T47D (cell line): ENCODE data around the gene CACNA1B.

ENCODE experiments used
- DNase-seq, 2 experiments: peaks; one replicate each; pipeline versions ENCODE4 v3.0.0 to v3.0.0-alpha.2; 2011 to 2012; ENCODE audit warnings: low read depth in 1 of 2, low spot score in 1 of 2
- JUND ChIP-seq: IDR thresholded peaks from 2 replicates; pipeline ENCODE4 v1.6.1; 2012; ENCODE audit warnings: low read depth
- in situ Hi-C: cut with HindIII; loops from 2 replicates; pipeline ENCODE4 v1.10.0; 2016; ENCODE audit warnings: low sequenced_read_pairs, low pct_unique_long_range_greater_than_20kb

Gene CACNA1B

DNA sequence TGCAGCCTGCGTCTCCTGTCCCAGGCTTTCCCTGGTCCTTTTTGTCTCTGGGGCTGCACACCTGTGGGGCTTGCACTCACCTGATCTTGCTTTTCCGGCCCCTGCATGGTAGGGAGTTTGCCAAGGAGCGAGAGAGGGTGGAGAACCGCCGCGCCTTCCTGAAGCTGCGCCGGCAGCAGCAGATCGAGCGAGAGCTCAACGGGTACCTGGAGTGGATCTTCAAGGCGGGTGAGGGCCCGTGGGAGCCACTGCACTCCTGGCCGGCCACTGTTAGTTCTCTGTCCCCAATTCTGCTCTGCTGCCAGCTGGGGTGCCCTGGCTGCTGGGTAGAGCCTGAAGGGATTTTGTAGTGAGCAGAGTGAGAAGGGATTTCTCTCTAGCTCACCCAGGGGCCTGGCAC, 78.0 kb downstream of the CACNA1B start:
- no peak for TF ChIP-seq JUND
- in situ Hi-C loops: no loop called here
- no peak for DNase-seq

DNA sequence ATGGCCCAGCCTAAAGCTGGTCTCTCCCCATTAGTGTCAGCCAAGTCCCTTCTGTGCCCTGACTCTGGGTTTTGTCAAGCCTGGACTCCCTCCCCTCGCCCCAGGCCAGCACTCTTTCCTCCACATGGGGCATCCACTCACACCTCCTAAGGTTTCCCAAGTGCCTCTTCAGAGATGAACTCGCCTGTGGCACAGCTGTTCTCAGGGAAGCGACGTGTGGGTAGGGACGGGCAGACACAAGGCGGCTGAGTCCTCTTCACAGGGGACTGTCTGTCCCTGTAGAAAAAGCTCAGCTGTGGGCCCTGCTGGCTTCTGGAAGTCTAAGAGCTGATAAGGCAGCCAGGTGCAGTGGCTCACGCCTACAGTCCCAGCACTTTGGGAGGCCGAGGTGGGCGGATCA, 78.5 kb downstream of the CACNA1B start:
- TF ChIP-seq JUND: no peak
- in situ Hi-C loops: no loop called here
- DNase-seq: no peak

DNA sequence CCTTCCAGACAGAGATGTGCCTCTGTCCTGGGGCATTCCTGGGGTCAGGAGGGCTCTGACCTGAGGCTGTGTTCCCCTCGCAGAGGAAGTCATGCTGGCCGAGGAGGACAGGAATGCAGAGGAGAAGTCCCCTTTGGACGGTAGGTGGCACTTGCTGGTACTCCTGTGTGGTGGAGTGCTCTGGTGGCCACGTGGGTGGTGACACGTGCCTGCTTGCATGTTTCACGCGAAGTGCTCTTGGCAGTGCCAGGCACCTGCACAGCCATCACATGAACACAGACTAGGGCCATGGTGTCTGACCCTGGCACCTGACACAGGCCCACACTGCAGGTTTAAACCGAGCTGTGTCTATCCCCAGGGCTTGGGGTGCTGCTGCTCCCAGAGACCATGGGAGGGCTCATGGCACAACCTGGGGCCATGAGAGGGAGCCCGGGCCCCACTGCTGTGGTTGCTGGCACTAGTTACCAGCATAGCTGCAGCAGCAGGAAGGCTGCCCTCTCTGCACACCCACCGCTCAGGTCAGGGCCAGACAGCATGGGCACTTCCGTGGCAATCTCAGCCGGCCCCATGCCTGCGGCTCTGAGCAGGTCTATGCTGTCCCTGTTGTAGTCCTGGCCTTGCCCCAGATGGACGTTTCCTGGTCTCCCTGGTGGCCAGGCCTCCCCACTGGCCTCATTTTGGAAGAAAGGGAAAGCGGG, 79.3 kb downstream of the CACNA1B start:
- DNase-seq: peak in 1 of 2 experiments; percentile 43
- TF ChIP-seq JUND: no peak
- in situ Hi-C loops: no loop called here

DNA sequence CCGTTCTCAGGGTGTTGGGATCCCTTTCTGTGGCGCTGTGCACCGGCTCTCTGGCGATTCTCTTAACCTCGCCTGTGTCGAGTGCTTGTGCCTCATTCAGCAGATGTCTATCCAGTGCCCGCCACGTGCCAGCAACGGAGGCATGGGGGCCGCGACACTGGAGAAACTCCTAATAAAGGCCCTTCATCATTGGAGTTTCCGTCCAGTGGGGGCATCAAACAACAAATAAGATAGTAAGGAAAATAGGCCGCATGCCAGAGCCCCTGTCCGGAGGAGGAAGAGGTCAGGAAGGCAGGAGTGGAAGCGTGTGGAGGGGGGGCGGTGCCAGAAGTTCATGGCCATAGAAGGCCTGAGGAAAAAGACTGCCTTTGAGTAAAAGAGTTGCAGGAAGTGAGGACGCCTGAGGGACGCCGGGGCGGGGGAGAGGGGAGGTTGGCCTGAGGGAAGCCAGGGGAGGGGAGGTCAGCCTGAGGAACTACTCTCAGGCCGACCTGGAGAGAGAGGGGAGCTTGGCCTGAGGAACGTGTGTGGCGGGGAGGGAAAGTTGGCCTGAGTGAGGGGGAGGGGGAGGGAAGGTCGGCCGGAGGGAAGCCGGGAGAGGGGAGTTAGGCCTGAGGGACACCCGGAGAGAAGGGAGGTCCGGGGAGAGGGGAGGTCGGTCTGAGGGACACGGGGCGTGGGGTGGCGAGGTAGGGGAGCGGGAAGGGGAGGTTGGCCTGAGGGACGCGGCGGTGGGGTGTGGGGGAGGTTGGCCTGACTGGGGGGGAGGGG, 82.2 kb downstream of the CACNA1B start:
- in situ Hi-C loops: no loop called here

DNA sequence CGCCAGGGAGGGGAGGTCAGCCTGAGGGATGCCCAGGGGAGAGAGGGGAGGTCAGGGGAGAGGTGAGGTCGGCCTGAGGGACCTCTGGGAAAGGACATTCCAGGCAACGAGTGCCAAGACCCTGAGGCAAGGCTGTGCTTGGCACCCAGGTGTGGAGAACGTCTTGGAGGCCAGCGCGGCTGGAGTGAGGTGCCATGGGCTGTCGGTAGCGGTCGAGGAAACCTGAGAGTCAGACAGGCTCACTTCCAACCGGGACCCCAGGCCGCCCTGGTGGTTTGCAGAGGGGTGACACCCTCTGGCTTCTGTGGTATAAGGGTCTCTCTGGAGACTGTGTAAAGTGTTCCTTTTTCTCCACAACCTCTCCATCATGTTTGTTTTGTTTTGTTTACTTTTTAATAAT, 82.9 kb downstream of the CACNA1B start:
- no peak for TF ChIP-seq JUND
- DNase-seq: peak in 1 of 2 experiments; percentile 44
- in situ Hi-C loops: no loop called here

More for the DNA sequence above, 82.2 kb downstream of the CACNA1B start:
- no peak for DNase-seq
- no peak for TF ChIP-seq JUND

DNA sequence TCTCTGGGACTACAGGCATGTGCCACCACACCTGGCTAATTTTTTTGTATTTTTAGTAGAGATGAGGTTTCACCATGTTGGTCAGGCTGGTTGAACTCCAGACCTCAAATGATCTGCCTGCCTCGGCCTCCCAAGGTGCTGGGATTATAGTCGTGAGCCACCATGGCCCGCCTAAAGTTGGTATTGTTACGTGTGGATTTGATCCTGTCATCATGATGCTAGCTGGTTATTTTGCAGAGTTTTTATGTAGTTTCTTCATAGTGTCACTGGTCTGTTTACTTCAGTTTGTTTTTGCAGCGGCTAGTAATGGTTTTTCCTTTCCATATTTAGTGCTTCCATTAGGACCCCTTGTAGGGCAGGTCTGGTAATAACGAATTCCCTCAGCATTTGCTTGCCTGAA, 85.9 kb downstream of the CACNA1B start:
- no peak for DNase-seq
- in situ Hi-C loops: no loop called here
- no peak for TF ChIP-seq JUND

DNA sequence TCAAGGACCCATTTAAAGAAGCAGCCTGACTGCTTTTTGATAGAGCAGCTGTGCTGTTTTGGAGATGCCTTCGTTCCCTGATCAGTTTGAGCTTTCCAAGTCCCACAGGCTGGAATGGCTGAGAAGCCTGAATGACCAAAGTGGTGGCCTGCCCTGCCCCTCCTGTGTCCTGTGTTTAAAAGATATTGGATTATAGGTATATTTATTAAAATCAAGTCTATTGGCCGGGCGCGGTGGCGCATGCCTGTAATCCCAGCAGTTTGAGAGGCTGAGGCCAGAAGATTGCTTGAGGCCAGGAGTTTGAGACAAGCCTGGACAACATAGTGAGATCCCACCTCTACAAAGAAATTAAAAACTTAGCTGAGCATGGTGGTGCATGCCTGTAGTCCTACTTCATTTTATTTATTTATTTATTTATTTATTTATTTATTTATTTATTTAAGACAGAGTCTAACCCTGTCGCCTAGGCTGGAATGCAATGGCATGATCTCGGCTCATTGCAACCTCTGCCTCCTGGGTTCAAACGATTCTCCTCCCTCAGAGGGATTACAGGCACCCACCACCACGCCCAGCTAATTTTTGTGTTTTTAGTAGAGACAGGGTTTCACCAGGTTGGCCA, 87.7 kb downstream of the CACNA1B start:
- in situ Hi-C loops: no loop called here
- no peak for TF ChIP-seq JUND
- no peak for DNase-seq

DNA sequence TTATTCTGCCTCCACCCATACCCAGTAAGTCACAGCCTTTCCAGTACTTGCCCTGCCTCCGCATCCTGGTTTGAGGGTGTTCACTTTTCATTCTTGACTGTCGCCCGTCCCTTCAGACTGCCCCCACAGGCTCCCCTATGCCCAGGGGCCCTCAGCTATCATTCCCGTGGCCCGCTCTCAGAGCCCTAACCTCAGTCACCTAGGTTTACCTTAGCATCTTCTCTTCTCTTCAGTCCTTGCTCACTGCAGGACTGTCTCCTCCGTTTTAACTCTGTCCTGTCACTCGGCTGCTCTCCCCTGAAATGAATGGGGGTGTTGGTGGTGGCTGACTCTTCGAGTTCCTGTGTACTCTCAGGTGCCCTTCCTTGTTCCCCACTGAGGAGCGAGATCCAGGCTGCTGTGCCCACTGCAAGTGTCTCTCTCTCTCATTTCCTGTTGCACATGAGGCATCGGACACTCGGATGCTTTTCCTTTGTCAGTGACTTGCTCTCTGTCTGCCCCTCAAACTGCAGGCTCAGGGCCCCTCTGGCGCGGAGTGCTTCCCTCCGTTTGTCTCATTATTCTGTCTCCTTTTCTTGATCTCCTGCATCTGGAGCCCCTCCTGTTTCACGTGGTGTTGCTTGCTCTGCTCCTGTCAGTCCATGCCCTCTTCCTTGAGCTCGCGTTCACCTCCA, 89.8 kb downstream of the CACNA1B start:
- in situ Hi-C loops: no loop called here
- no peak for DNase-seq

DNA sequence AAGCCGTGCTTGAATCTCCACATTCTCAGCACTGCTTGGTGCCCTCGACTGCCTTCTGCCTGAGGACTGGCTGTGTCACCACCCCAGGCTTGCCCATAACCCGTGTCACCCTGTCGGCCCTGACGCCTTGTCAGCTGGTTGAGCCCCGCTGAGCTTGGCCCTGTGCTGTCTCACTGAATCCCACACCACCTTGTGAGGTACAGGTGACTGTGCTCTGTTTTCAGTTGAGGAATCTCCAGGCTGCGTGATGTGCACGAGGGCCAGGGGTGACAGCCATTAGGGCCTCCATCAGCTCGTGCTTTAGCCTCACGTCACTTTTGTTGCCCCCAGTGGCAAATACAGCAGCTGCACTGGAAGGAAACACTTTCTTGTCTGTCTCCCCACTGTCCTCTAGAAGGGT, 90.7 kb downstream of the CACNA1B start:
- in situ Hi-C loops: no loop called here
- DNase-seq: peak in 1 of 2 experiments; percentile 40
- TF ChIP-seq JUND: no peak

More for the DNA sequence above, 89.8 kb downstream of the CACNA1B start:
- TF ChIP-seq JUND: no peak

DNA sequence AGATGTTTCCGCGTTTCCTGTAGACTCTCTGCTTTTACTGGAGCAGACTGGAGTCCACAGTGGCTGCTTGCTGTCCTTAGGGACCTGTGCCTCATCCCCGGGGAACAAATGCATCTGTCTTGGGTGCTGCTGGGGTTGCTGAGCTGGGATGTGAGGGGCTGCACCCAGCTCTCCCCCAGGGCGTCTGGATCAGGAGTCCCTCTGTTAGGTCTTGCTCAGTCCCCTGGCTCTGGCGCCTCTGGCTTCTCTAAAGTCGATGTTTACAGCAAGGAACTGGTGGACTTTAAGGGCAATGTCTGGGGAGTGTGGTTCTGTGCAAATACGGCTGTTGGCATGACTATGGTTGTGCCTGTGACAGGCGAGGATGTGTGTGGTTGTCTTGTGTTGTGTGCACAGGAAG, 91.4 kb downstream of the CACNA1B start:
- in situ Hi-C loops: no loop called here
- no peak for TF ChIP-seq JUND
- DNase-seq: no peak

DNA sequence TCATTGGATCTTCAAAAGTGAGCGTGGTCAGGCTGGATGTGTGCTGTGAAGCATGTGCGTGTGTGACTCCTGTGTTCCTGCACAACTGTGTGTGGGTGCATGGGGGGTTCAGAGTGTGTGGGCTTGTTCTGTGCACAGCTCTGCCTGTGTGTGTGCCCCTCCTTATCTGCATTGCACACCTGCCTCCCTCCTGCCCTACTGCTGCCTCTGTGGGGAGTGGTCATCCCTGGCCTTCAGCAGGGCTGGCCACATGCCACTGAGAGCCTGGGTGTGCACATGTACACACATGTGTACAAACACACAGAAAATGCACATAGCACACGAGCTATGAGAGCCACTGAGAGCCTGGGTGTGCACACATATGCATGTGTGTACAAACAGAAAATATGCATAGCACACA, 92.1 kb downstream of the CACNA1B start:
- in situ Hi-C loops: no loop called here
- TF ChIP-seq JUND: no peak

DNA sequence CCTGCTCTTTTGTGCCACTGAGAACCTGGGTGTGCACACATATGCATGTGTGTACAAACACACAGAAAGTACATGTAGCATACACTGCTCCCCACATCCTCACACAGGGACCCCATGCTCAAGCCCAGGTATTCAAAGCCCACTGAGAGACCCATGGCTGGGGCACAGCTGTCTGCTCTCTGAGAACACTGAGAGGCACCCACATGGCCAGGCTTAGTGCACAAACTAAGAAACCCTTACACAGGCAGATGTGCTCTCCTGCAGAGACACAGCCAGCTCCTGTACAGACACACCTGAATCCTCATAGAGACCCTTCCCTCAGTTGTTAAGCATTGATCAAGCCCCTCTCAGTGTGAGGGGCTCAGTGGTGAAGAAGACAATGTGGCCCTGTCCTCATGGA, 92.5 kb downstream of the CACNA1B start:
- no peak for DNase-seq
- in situ Hi-C loops: no loop called here
- no peak for TF ChIP-seq JUND

More for the DNA sequence above, 92.1 kb downstream of the CACNA1B start:
- DNase-seq: no peak
